Activated CD4-positive, alpha-beta T cell treated with anti-CD3 and anti-CD28 coated beads, Interleukin-2, amount 10 ng/mL, durations not matched to agents 24 days and 14 days (primary cell): ENCODE data around the gene MMEL1. TPM values are rescaled to one million over a fixed set of nuclear protein-coding genes. Genes with fewer than 3 reads are reported as not detected.

Source experiments
- DNase-seq: peaks from one replicate; pipeline ENCODE4 v3.0.0; 2022
- H3K27ac Mint-ChIP-seq: one replicate; pipeline ENCODE4 v1.8.0; 2022; ENCODE audit warnings: mild to moderate bottlenecking, mixed read lengths
- H3K27me3 Mint-ChIP-seq: one replicate; pipeline ENCODE4 v1.8.0; 2022; ENCODE audit warnings: mixed read lengths
- H3K36me3 Mint-ChIP-seq: one replicate; pipeline ENCODE4 v1.8.0; 2022; ENCODE audit warnings: low read depth, mild to moderate bottlenecking, mixed read lengths
- H3K4me1 Mint-ChIP-seq: one replicate; pipeline ENCODE4 v1.8.0; 2021; ENCODE audit warnings: mixed read lengths
- H3K4me3 Mint-ChIP-seq: one replicate; pipeline ENCODE4 v1.8.0; 2022; ENCODE audit warnings: mild to moderate bottlenecking, moderate library complexity, mixed read lengths
- H3K9me3 Mint-ChIP-seq: one replicate; pipeline ENCODE4 v1.8.0; 2021; ENCODE audit warnings: mixed read lengths
- intact Hi-C: fragments of 100-400 bp; cut with micrococcal nuclease; formaldehyde crosslinking; loops from one replicate; pipeline ENCODE4 v1.15.1; 2023
- total RNA-seq: library from RNA; stranded (reverse); gene quantifications from 2 replicates; pipeline ENCODE4 v1.2.3, GENCODE V29; 2022

The MMEL1 gene
- total RNA-seq, 1 donor from 2014 or later, result 0.54 TPM

DNA sequence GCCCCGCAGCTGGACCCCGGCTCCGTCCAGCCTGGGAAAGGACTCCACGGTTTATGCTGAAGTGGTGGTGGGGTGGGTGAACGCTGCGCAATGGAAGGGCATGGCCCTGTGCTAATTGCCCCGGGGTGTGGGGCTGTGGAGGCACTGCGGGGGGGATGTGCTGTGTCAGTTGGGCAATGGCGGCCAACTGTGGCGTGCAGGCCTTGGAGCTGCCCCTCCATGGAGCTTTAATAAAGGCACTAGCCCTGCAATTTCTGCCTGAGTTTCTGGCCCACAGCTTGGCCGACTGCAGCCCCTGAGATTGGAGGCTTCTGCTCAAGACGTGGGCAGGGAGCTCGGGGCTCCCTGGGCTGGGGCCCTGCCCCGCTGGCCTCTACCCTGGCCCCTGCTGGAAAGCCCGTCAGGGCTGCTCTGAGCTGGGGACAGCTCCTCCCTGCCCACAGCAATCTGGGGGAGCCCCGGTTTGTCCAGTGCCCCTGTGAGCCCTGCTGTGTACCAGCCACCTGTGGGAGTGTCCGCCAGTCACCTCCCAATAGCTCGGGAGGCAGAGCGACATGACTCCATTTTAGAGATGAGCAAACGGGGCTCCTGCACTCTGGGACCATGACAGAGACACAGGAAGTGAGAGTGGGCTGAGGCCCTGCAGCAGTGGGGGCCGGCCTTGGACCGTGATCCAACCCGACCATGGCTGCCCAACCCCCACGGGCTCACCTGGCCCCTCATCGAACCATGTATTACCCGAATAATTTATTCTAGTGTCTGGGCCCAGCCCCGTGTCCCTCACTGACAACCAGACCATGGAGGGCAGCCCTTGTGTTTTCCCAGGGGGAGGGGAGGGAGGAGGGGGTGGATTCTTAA, 85.4 kb downstream of the MMEL1 start:
- Mint-ChIP-seq H3K27ac (peak overlapping the region; percentile 95), H3K4me3 (peak overlapping the region; percentile 93), H3K4me1 (peaks cover 11% of the 10 kb centered on the region), H3K36me3 (peaks cover 4% of the 10 kb centered on the region), H3K9me3 (no peaks in the 10 kb centered on the region), H3K27me3 (no peaks in the 10 kb centered on the region)
- DNase-seq, result peak; percentile 87
- intact Hi-C loops, result loop anchor here (1.0 to 5.0 kb wide), 7 partner anchors 9 to 353 kb away; partner anchors contain the start of genes FAAP20, PANK4, PRXL2B and TNFRSF14

DNA sequence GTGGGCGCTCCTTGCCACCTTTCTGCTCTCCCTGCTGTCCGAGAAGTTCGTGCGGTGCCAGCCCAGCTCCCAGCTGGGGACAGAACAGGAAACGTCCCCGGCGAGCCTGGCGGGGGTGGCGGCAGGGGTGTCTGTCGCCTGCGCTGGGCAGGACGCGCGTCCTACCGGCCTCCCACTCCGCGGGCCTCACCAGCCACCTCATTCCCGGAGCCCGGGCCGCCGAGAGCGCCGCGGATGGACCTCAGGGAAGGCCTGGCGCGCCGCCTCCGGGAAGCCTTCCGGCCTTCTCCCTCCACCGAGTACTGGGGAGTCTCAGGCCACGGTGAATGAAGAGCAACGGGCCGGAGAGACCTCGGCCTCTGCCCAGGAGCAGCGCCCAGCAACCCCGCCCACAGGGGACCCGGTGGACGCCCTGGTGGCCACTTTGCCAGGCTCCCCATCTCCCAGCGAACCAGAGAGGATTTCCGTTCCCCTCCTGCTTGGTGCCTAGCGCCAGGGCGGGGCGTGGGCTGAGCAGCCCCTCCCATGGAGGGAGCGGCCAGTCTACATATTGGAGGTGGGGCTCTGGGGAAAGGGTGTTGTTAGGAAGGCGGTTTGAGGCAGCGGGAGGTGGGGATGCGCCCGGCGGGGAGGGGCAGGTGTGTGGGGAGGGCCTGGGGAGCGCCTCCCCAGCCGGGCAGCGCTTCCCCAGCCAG, 86.2 kb downstream of the MMEL1 start:
- Mint-ChIP-seq H3K27ac (peak overlapping the region; percentile 95), H3K4me3 (peak overlapping the region; percentile 93), H3K36me3 (peaks cover 4% of the 10 kb centered on the region), H3K4me1 (peaks cover 11% of the 10 kb centered on the region), H3K27me3 (peaks cover 4% of the 10 kb centered on the region), H3K9me3 (no peaks in the 10 kb centered on the region)
- DNase-seq, result peak; percentile 97
- intact Hi-C loops, result loop anchor here (1.0 to 5.0 kb wide), 4 partner anchors 20 to 244 kb away; partner anchors contain the start of gene PANK4

DNA sequence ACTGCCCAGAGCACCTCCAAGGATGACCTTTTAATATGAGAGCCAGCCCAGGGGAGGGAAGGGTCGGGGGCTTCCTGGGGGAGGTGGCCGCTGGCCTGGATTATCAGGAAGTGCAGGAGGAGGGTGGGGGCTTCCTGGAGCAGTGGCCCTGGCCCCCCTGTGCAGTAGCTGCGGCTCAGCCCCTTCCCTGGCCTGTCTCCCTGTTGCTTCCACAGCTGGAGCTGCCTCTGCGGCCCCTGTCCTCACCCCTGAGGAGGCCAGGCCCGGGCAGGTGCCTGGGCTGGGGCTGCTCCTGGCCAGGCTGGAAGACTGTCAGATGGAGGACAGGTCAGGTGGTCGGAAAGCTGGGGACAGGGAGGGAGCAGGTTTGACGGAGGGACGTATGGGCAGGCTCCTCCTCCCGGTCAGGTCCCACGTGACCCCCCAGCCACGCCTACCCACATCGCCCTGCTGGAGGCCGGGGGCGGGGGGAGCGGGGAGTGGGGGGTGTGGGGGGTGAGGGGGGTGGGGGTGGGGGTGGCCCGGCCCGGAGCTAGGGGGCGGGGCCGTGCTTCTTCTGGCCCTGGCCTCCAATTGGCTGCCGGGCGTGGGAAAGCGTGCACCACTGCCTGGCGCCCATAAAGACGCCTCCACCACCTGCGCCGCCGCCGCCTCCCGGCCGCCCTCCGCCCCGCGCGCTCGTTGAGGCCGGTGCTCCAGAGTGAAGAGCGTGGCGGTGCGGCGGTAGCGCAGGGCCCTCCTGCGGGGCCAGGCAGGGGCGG, 86.9 kb downstream of the MMEL1 start:
- H3K4me1 Mint-ChIP-seq, result peaks cover 11% of the 10 kb centered on the region
- DNase-seq, result peak; percentile 97
- peaks cover 8% of the 10 kb centered on the region for H3K27me3 Mint-ChIP-seq
- peak overlapping the region; percentile 95 for H3K27ac Mint-ChIP-seq
- H3K9me3 Mint-ChIP-seq, result no peaks in the 10 kb centered on the region
- intact Hi-C loops, result loop anchor here (5.0 kb wide), 2 partner anchors 96 to 244 kb away; no protein-coding TSS in a partner anchor
- peaks cover 2% of the 10 kb centered on the region for H3K36me3 Mint-ChIP-seq
- H3K4me3 Mint-ChIP-seq, result peak overlapping the region; percentile 93

DNA sequence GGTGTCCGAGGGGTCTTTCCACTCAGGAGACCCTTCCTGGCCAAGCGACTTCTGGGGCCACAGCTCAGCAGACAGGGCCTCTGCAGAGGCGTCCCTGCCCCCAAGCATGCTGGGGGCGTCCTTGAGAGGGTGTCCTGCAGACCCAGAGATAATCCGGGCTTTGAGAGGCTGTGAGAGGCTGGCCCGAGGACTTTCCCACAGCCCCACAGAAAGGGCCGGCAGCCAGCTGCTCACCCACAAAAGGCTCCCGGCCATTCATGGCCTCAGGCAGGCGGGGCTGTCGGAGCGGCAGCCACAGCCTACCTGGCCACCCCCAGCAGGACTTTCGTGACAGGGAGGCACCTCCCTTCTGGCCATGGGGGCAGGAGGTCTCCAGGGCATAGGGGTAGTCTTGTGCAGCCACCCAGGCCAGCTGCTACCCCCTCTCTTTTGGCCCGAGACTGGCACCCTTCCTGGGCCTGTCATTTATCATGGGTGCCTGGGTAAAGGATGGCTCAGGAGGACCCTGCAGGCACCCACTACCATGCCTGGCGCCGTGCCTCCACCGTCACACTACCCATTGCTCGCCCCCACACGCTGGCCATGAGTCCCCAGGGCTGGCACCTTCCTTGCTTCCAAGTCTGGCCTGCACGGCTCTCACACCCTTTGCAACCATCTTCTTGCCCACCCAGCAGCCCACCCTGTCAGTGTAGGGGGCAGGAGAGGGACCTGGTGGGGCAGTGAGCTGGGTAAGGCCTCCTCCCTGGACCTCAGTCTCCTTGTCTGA, 87.8 kb downstream of the MMEL1 start:
- Mint-ChIP-seq H3K27ac (no peak overlapping the region), H3K36me3 (no peaks in the 10 kb centered on the region), H3K27me3 (peaks cover 8% of the 10 kb centered on the region), H3K4me3 (no peak overlapping the region), H3K9me3 (no peaks in the 10 kb centered on the region), H3K4me1 (peaks cover 7% of the 10 kb centered on the region)
- DNase-seq, result no peak
- intact Hi-C loops, result loop anchor here (5.0 kb wide), 2 partner anchors 97 to 243 kb away; no protein-coding TSS in a partner anchor

DNA sequence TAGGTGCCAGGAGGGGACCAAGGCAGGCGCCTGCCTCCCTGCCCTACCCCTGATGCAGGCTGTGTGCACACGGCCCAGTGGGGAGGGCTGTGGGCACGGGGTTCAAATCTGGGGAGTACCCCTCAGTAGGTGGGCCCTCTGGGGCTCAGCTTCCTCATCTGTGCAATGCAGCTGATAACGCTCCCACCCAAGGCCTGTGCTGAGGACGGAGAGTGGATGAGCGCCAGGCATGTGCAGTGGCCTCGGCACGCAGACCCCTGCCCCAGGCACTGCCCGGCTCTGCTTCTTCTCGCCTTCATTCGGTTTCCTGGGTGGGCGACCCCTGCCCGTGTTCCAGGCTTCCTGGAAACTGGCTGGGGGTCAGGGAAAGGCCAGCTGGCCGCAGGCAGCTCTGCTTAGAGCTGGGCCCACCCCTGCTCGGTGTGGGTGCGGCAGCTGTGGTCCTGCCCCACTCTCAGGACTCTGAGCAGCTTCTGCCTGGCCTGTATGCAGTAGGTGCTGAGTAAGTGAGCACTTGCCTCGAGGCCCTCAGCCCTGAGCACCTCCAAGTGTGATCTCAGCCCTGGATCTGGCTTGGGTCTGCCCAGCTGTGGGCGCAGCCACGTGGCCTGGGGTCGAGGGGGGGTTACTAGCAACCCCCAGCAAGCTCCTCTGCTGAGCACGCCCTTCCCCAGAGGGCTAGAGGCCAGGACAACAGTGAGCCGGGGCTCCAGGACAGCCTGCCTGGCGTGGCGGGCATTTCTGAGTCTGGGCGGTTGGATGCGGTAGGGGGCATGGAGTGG, 88.5 kb downstream of the MMEL1 start:
- H3K4me1 Mint-ChIP-seq, result peaks cover 5% of the 10 kb centered on the region
- H3K4me3 Mint-ChIP-seq, result no peak overlapping the region
- intact Hi-C loops, result no loop called here
- H3K27me3 Mint-ChIP-seq, result peaks cover 8% of the 10 kb centered on the region
- H3K27ac Mint-ChIP-seq, result no peak overlapping the region
- H3K36me3 Mint-ChIP-seq, result no peaks in the 10 kb centered on the region
- no peak for DNase-seq
- H3K9me3 Mint-ChIP-seq, result no peaks in the 10 kb centered on the region

DNA sequence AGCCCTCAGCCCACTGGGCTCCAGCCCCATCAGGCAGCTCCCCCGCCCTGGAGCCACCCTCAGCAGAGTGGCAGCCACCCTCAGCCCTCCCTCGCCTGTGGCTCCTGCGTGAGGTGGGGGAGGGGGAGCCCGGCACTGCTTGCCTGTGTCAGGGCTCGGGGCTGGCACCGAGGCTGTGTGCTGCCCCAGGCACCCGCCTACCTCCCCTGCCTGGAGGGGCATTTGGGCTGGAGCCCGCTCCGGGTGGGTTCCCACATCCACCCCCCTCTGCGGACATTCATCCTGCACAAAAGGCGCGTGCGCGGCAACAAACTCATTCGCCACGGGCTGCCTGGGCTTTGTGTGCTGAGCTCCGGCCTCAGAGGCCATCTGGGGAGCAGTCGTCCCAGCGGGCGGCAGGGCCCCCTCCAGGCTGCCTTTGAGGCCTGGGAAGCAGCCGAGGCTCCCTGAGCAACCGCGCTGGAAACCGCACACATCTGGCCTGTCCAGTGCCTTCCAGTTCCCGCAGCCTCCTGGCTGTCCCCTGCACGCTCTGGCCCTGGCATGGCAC, 89.2 kb downstream of the MMEL1 start:
- Mint-ChIP-seq H3K27ac (no peak overlapping the region), H3K4me1 (peaks cover 1% of the 10 kb centered on the region), H3K9me3 (no peaks in the 10 kb centered on the region), H3K4me3 (no peak overlapping the region), H3K36me3 (no peaks in the 10 kb centered on the region), H3K27me3 (peaks cover 9% of the 10 kb centered on the region)
- DNase-seq, result peak; percentile 75
- intact Hi-C loops, result no loop called here

DNA sequence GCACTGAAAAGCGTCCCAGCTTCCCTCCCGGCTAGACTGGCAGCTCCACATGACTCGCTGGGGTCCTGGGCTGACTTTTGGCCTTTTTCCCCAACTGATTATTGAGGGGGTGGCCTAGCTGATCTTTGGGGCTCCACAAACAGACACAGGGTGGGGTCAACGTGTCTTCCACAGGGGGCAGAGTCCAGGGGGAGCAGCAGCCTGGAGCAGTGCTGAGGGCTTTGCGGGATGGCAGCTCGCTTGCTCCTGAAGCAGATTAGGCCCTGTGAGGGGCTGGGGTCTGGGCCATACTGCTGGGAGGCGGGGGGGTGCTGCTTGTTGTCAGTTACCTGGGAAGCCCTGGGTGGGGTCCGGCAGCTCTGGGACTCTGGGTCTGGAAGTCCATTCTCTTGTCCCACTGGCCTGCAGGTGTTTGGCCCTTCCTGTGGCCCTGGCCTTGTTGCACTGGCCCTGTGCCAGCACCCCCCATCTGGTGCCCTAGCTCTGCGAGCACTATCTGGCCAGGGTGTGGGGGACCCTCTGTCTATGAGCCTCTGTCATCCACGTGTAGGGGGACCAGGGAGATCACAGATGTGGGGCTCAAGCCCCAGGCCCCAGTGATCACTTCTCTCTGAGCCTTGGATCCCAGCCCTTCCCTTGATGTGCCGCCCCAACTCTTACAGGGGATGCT, 90.4 kb downstream of the MMEL1 start:
- no peak for DNase-seq
- Mint-ChIP-seq H3K36me3 (no peaks in the 10 kb centered on the region), H3K27me3 (peaks cover 12% of the 10 kb centered on the region), H3K4me3 (no peak overlapping the region), H3K9me3 (no peaks in the 10 kb centered on the region), H3K4me1 (peaks cover 1% of the 10 kb centered on the region), H3K27ac (no peak overlapping the region)
- intact Hi-C loops, result no loop called here

DNA sequence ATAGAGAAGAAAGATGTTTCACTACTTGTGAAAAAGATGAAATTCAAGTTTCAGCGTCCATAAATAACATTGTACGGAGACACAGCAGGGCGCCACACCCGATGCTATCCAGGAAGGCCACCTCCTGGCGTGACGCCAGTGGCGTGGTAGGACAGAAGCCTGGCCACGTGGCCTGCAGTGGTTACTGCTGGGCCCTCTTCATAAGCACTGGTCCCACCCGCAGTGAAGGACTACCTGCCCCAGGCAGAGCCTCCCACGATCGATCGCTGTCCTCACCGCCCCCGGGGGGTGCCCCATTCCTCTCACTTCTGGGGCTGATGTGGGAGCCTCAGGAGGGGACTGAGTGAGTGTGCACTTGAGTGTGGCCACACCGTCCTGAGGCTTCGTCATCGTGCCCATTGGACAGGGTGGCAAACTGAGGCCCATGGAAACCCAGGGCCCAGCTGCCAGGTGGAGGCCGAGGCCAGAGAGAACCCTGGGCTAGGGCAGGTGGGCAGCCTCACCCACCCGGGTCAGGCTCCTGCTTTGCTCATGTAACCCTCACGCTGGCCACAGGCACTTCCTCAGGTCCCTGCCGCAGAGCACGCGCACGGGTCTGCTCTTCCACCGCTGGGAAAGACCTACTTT, 91.1 kb downstream of the MMEL1 start:
- Mint-ChIP-seq H3K4me1 (peaks cover 1% of the 10 kb centered on the region), H3K9me3 (no peaks in the 10 kb centered on the region), H3K27me3 (peaks cover 12% of the 10 kb centered on the region), H3K36me3 (no peaks in the 10 kb centered on the region), H3K4me3 (no peak overlapping the region), H3K27ac (no peak overlapping the region)
- no peak for DNase-seq
- intact Hi-C loops, result no loop called here

DNA sequence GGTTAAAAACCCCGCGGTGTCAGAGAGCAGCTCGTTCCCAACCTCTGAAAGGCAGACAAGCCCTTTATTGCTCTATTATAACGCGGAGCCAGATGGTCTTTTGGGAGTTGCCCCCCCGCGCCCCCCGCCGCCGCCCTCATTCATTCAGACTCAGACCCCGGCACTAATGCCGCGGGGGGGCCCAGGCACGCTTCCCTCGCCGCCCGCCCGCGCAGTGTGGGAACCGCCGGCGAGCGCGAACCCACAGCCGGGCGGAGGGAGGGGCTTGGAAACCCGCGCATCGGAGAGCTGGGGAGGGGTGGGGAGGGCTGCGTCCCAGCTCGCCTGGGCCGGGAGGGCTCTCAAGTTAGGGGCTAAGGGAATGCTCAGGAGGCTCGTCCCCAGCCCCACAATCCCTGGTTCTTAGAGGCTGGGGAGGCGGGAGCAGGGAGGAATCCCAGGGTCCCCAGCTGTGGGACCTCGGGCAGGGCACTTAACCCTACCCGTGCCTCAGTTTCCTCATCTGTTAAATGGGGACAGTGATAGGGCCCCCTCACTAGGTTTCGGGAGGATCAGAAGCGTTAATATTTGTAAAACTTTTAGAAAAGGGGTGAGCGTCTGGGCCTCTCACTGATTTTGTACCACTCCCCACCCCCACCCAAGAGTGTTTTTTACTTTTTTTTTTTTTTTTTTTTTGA, 91.9 kb downstream of the MMEL1 start:
- Mint-ChIP-seq H3K4me3 (no peak overlapping the region), H3K27me3 (peaks cover 14% of the 10 kb centered on the region), H3K27ac (no peak overlapping the region), H3K4me1 (peaks cover 1% of the 10 kb centered on the region), H3K9me3 (no peaks in the 10 kb centered on the region), H3K36me3 (no peaks in the 10 kb centered on the region)
- intact Hi-C loops, result no loop called here
- no peak for DNase-seq
